HG03354 (cell line): ENCODE results near the gene QARS1.

Experiments
- ATAC-seq: cut with Tn5 transposase; IDR thresholded peaks from one replicate; pipeline ENCODE4 v1.9.1; 2021; ENCODE audit warnings: mild to moderate bottlenecking; ENCODE audit not compliant: unreplicated experiment, poor library complexity, severe bottlenecking

QARS1 gene

GRCh38 chr3:49058011-49058410, 46.5 kb downstream of the QARS1 start:
- ATAC-seq: no peak

- no peak for ATAC-seq
Measured at GRCh38 chr3:49057268-49057667, 47.3 kb downstream of the QARS1 start.

- no peak for ATAC-seq
Measured at GRCh38 chr3:49054344-49054862, 50.2 kb downstream of the QARS1 start.

- ATAC-seq: no peak
Measured at GRCh38 chr3:49053543-49053942, 51.0 kb downstream of the QARS1 start.
